HepG2 (cell line): ENCODE results near the gene UBL7. TPM values are rescaled to one million over a fixed set of nuclear protein-coding genes. Genes with fewer than 3 reads are reported as not detected.

Experiments used
- FOXA1 ChIP-seq, 2 experiments: fragments of 450-650 bp in 1 of 2; sonication (generic) in 1 of 2; formaldehyde crosslinking in 1 of 2; IDR thresholded peaks; 2 replicates each; pipeline versions ENCODE4 v1.4.0 to v1.6.1; 2016 to 2020; ENCODE audit warnings: missing genetic modification reagents in 1 of 2
- GATAD2A ChIP-seq: IDR thresholded peaks from 2 replicates; pipeline ENCODE4 v1.6.1; 2016
- MEIS2 ChIP-seq: sonication (generic); formaldehyde crosslinking; IDR thresholded peaks from 2 replicates; pipeline ENCODE4 v1.9.0; 2021; ENCODE audit warnings: mild to moderate bottlenecking, missing genetic modification reagents
- PAX8 ChIP-seq: sonication (generic); formaldehyde crosslinking; IDR thresholded peaks from 2 replicates; pipeline ENCODE4 v1.8.0; 2022; ENCODE audit warnings: mild to moderate bottlenecking, missing genetic modification reagents, borderline replicate concordance
- POLR2AphosphoS2 ChIP-seq: IDR thresholded peaks from 2 replicates; pipeline ENCODE4 v1.6.1; 2011; ENCODE audit warnings: low read depth, low read length, improper control_type of control experiment
- PRMT3 ChIP-seq: sonication (generic); formaldehyde crosslinking; IDR thresholded peaks from 2 replicates; pipeline ENCODE4 v1.8.1; 2022; ENCODE audit warnings: low read depth, mild to moderate bottlenecking, moderate library complexity, missing genetic modification reagents, borderline replicate concordance
- RORA ChIP-seq: sonication (generic); formaldehyde crosslinking; IDR thresholded peaks from 2 replicates; pipeline ENCODE4 v1.5.0; 2020; ENCODE audit warnings: mild to moderate bottlenecking, missing genetic modification reagents, moderate library complexity
- SMARCC2 ChIP-seq: fragments of 450-650 bp; IDR thresholded peaks from 2 replicates; pipeline ENCODE4 v1.6.1; 2017; ENCODE audit warnings: antibody characterized with exemption, mild to moderate bottlenecking
- SMC3 ChIP-seq: IDR thresholded peaks from 2 replicates; pipeline ENCODE4 v1.6.1; 2011; ENCODE audit warnings: low read length, improper control_type of control experiment
- SP2 ChIP-seq: sonication (generic); formaldehyde crosslinking; IDR thresholded peaks from 2 replicates; pipeline ENCODE4 v1.5.1; 2020; ENCODE audit warnings: mild to moderate bottlenecking, missing genetic modification reagents
- ZNF12 ChIP-seq: sonication (generic); formaldehyde crosslinking; IDR thresholded peaks from 2 replicates; pipeline ENCODE4 v1.5.0; 2020; ENCODE audit warnings: missing genetic modification reagents
- ZNF232 ChIP-seq: sonication (generic); formaldehyde crosslinking; IDR thresholded peaks from 2 replicates; pipeline ENCODE4 v1.4.0; 2020; ENCODE audit warnings: missing genetic modification reagents, borderline replicate concordance
- ZNF382 ChIP-seq: sonication (generic); formaldehyde crosslinking; IDR thresholded peaks from 2 replicates; pipeline ENCODE4 v1.5.0; 2020; ENCODE audit warnings: missing genetic modification reagents, mild to moderate bottlenecking, borderline replicate concordance
- ZNF510 ChIP-seq: sonication (generic); formaldehyde crosslinking; IDR thresholded peaks from 2 replicates; pipeline ENCODE4 v1.4.0; 2020; ENCODE audit warnings: low read depth, mild to moderate bottlenecking, missing genetic modification reagents
- ZNF672 ChIP-seq: sonication (generic); formaldehyde crosslinking; IDR thresholded peaks from 2 replicates; pipeline ENCODE4 v1.8.1; 2022; ENCODE audit warnings: missing genetic modification reagents
- polyA plus RNA-seq, 8 experiments: library from polyadenylated mRNA; depleted of rRNA in 3 of 8; stranded (reverse) in 7 of 8; unstranded in 1 of 8; fragments of >200 nt; fragmentation: Illumina TruSeq in 4 of 8; extraction: Trizol in 4 of 8; gene quantifications; 2 replicates each; pipeline versions ENCODE4 v1.2.1 to v1.2.3, GENCODE V29; 2011 to 2016; ENCODE audit warnings: low read depth in 4 of 8, missing spikeins in 1 of 8, mixed read lengths in 1 of 8; ENCODE audit not compliant: insufficient read depth in 1 of 8
- total RNA-seq, 5 experiments: library from RNA; depleted of rRNA; stranded (reverse); fragments of >200 nt; fragmentation: Illumina TruSeq; extraction: Trizol; gene quantifications; 2 replicates each; pipeline ENCODE4 v1.2.3, GENCODE V29; 2016; ENCODE audit warnings: low read depth in 1 of 5
- TF ChIP-seq, protein P1 (sequence below): IDR thresholded peaks from 2 replicates; pipeline ENCODE4 v1.6.1; 2016; ENCODE audit warnings: low read depth, control low read depth
- TF ChIP-seq, protein P2 (sequence below): sonication (generic); formaldehyde crosslinking; conservative IDR thresholded peaks from 2 replicates; pipeline ENCODE4 v1.4.0; 2020; ENCODE audit warnings: mild to moderate bottlenecking, missing genetic modification reagents, moderate library complexity
- TF ChIP-seq, protein P3 (sequence below): sonication (generic); formaldehyde crosslinking; IDR thresholded peaks from 2 replicates; pipeline ENCODE4 v1.9.0; 2022; ENCODE audit warnings: missing genetic modification reagents, mild to moderate bottlenecking, borderline replicate concordance
- TF ChIP-seq, protein P4 (sequence below): sonication (generic); formaldehyde crosslinking; IDR thresholded peaks from 2 replicates; pipeline ENCODE4 v1.5.0; 2020; ENCODE audit warnings: missing genetic modification reagents
- TF ChIP-seq, protein P5 (sequence below): sonication (generic); formaldehyde crosslinking; IDR thresholded peaks from 2 replicates; pipeline ENCODE4 v1.5.0; 2020; ENCODE audit warnings: mild to moderate bottlenecking, missing genetic modification reagents

The UBL7 gene
- total and polyA plus RNA-seq, 2 of the 13 experiments (the other 11 are each of a cell fraction or from before 2014, with no cell fraction given): 55.0 to 63.5 TPM

DNA sequence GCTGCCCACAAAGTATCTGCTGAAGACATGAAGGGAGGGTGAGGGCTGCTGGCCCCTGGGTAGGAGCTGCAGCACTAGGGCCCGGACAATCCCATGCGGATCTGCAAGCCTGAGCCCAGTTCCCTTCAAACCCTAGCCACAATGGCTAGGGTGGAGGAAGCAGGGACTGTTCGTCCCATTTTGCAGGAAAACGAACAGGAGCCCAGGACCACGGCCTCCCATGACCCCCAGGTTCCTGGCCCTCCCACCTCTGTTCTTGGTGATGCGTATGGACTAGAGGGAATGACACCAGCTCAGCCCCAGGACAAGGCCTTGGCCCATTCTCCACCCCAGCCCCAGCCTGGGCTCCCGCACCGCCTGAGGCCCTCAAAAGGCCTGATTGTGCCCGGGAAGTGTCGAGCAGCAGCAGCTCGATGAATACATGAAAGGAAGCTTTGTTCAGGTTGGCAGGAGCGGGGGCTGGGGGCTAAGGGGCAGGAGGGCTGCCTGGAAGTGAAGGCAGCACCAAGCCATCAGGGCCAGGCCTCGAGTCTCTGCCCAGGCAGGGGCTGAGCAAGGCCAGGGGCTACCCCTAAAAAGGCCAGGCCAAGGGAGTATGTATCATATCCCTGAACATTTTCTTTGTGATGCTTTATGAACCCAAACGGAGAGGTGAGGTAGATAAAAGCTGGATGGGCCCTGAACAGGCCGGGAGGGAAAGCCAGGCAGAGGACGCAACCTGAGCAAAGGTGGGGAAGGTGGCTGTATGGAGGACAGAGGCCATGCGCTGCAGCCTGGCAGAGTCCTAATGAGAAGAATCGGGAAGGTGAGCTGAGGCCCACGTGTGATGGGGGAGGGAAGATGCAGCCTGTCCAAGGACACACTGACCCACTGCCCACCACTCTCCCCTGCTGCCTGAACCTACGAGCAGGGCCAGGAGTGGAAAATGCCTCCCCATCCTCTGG, 39.4 kb downstream of the UBL7 start (continued):
- TF ChIP-seq, protein P1, sequence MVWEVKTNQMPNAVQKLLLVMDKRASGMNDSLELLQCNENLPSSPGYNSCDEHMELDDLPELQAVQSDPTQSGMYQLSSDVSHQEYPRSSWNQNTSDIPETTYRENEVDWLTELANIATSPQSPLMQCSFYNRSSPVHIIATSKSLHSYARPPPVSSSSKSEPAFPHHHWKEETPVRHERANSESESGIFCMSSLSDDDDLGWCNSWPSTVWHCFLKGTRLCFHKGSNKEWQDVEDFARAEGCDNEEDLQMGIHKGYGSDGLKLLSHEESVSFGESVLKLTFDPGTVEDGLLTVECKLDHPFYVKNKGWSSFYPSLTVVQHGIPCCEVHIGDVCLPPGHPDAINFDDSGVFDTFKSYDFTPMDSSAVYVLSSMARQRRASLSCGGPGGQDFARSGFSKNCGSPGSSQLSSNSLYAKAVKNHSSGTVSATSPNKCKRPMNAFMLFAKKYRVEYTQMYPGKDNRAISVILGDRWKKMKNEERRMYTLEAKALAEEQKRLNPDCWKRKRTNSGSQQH (CRISPR knock-in tag): no peak
- TF ChIP-seq, protein P2, sequence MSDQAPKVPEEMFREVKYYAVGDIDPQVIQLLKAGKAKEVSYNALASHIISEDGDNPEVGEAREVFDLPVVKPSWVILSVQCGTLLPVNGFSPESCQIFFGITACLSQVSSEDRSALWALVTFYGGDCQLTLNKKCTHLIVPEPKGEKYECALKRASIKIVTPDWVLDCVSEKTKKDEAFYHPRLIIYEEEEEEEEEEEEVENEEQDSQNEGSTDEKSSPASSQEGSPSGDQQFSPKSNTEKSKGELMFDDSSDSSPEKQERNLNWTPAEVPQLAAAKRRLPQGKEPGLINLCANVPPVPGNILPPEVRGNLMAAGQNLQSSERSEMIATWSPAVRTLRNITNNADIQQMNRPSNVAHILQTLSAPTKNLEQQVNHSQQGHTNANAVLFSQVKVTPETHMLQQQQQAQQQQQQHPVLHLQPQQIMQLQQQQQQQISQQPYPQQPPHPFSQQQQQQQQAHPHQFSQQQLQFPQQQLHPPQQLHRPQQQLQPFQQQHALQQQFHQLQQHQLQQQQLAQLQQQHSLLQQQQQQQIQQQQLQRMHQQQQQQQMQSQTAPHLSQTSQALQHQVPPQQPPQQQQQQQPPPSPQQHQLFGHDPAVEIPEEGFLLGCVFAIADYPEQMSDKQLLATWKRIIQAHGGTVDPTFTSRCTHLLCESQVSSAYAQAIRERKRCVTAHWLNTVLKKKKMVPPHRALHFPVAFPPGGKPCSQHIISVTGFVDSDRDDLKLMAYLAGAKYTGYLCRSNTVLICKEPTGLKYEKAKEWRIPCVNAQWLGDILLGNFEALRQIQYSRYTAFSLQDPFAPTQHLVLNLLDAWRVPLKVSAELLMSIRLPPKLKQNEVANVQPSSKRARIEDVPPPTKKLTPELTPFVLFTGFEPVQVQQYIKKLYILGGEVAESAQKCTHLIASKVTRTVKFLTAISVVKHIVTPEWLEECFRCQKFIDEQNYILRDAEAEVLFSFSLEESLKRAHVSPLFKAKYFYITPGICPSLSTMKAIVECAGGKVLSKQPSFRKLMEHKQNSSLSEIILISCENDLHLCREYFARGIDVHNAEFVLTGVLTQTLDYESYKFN (CRISPR knock-in tag): peak; percentile 68
- TF ChIP-seq, protein P3, sequence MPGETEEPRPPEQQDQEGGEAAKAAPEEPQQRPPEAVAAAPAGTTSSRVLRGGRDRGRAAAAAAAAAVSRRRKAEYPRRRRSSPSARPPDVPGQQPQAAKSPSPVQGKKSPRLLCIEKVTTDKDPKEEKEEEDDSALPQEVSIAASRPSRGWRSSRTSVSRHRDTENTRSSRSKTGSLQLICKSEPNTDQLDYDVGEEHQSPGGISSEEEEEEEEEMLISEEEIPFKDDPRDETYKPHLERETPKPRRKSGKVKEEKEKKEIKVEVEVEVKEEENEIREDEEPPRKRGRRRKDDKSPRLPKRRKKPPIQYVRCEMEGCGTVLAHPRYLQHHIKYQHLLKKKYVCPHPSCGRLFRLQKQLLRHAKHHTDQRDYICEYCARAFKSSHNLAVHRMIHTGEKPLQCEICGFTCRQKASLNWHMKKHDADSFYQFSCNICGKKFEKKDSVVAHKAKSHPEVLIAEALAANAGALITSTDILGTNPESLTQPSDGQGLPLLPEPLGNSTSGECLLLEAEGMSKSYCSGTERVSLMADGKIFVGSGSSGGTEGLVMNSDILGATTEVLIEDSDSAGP (CRISPR knock-in tag): peak; percentile 39
- TF ChIP-seq, protein P4, sequence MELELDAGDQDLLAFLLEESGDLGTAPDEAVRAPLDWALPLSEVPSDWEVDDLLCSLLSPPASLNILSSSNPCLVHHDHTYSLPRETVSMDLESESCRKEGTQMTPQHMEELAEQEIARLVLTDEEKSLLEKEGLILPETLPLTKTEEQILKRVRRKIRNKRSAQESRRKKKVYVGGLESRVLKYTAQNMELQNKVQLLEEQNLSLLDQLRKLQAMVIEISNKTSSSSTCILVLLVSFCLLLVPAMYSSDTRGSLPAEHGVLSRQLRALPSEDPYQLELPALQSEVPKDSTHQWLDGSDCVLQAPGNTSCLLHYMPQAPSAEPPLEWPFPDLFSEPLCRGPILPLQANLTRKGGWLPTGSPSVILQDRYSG (CRISPR knock-in tag): no peak
- no peak for TF ChIP-seq FOXA1 (IDR thresholded peaks at IDR 0.05)
- no peak for TF ChIP-seq FOXA1 (CRISPR knock-in tag; IDR thresholded peaks at IDR 0.05)
- peak; percentile 73 for TF ChIP-seq GATAD2A
- TF ChIP-seq ZNF672 (CRISPR knock-in tag): no peak
- no peak for TF ChIP-seq SP2 (CRISPR knock-in tag)
- no peak for TF ChIP-seq PRMT3 (CRISPR knock-in tag)
- TF ChIP-seq RORA: no peak
- TF ChIP-seq ZNF382 (CRISPR knock-in tag): no peak
- no peak for TF ChIP-seq MEIS2 (CRISPR knock-in tag)
- no peak; the same call in 1 of the 2 replicates for TF ChIP-seq POLR2AphosphoS2
- no peak for TF ChIP-seq SMC3
- no peak for TF ChIP-seq ZNF510
- TF ChIP-seq SMARCC2: no peak
- TF ChIP-seq, protein P5, sequence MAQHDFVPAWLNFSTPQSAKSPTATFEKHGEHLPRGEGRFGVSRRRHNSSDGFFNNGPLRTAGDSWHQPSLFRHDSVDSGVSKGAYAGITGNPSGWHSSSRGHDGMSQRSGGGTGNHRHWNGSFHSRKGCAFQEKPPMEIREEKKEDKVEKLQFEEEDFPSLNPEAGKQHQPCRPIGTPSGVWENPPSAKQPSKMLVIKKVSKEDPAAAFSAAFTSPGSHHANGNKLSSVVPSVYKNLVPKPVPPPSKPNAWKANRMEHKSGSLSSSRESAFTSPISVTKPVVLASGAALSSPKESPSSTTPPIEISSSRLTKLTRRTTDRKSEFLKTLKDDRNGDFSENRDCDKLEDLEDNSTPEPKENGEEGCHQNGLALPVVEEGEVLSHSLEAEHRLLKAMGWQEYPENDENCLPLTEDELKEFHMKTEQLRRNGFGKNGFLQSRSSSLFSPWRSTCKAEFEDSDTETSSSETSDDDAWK: no peak
- no peak for TF ChIP-seq PAX8 (CRISPR knock-in tag)
- no peak; the same call in 1 of the 2 replicates for TF ChIP-seq ZNF12
- TF ChIP-seq ZNF232: no peak
